Measurements from ENCODE around the gene TAOK3. TPM values are rescaled to one million over a fixed set of nuclear protein-coding genes. Genes with fewer than 3 reads are reported as not detected.
"Not testable (repeated sequence)": the region's sequence is repeated elsewhere in the genome, so short reads cannot be mapped to it uniquely, and the experiment has no call there.

The TAOK3 gene
- total RNA-seq, 3 donors from 2014 or later (not counting 1 experiment from before 2014, with no cell fraction given), result 155 to 166 (median 157) TPM

- Histone ChIP-seq H3K27ac (ENCODE audit: low read length) (no peak overlapping the region), H3K4me3 (ENCODE audit: low read length) (no peak overlapping the region), H3K4me1 (ENCODE audit: control insufficient read depth, insufficient read depth, low read length) (peaks cover 12% of the 10 kb centered on the region), H3K27me3 (ENCODE audit: control insufficient read depth, insufficient read depth, low read length) (no peaks in the 10 kb centered on the region), H3K36me3 (ENCODE audit: control insufficient read depth, insufficient read depth, low read length) (no peaks in the 10 kb centered on the region), H3K9me3 (ENCODE audit: control insufficient read depth, insufficient read depth, low read length) (no peaks in the 10 kb centered on the region)
- Mint-ChIP-seq H3K27ac (no peak overlapping the region), H3K36me3 (no peaks in the 10 kb centered on the region), H3K27me3 (ENCODE audit: low read depth in 2 of 2) (no peaks in the 10 kb centered on the region), H3K4me3 (no peak overlapping the region), H3K4me1 (peaks cover 50 to 55% of the 10 kb centered on the region in 2 donors), H3K9me3 (no peaks in the 10 kb centered on the region)
- ATAC-seq, result no peak
- intact Hi-C loops (cut with micrococcal nuclease), result no loop called here
- no peak for DNase-seq
- TF ChIP-seq CTCF (IDR thresholded peaks at IDR 0.05), result no peak
Observed at GRCh38 chr12:118310320-118310719, 62.4 kb downstream of the TAOK3 start.

- H3K4me3 ChIP-seq (ENCODE audit: low read length); H3K4me3 Mint-ChIP-seq; H3K9me3 Mint-ChIP-seq; H3K27ac ChIP-seq (ENCODE audit: low read length); H3K27me3 ChIP-seq (ENCODE audit: control insufficient read depth, insufficient read depth, low read length); H3K36me3 ChIP-seq (ENCODE audit: control insufficient read depth, insufficient read depth, low read length); H3K9me3 ChIP-seq (ENCODE audit: control insufficient read depth, insufficient read depth, low read length); H3K4me1 ChIP-seq (ENCODE audit: control insufficient read depth, insufficient read depth, low read length); H3K36me3 Mint-ChIP-seq; H3K27me3 Mint-ChIP-seq (ENCODE audit: low read depth in 2 of 2); ATAC-seq: not testable (repeated sequence)
- peaks cover 49 to 51% of the 10 kb centered on the region in 2 donors for H3K4me1 Mint-ChIP-seq
- 40% methylated on average over 4 of the region's 4 CpGs for WGBS (ENCODE audit: insufficient coverage)
- intact Hi-C loops (cut with micrococcal nuclease), result loop anchor here (5.0 kb wide), 1 partner anchor 49 kb away; no protein-coding TSS in a partner anchor
- peak in 1 of 2 donors; percentile 7 for DNase-seq
- H3K27ac Mint-ChIP-seq, result peak overlapping the region; percentile 48 to 83
Observed at GRCh38 chr12:118308006-118308405, 64.7 kb downstream of the TAOK3 start.

- Histone ChIP-seq H3K9me3 (ENCODE audit: control insufficient read depth, insufficient read depth, low read length) (no peaks in the 10 kb centered on the region), H3K27me3 (ENCODE audit: control insufficient read depth, insufficient read depth, low read length) (no peaks in the 10 kb centered on the region), H3K4me1 (ENCODE audit: control insufficient read depth, insufficient read depth, low read length) (peaks cover 8% of the 10 kb centered on the region), H3K27ac (ENCODE audit: low read length) (peak overlapping the region; percentile 31), H3K36me3 (ENCODE audit: control insufficient read depth, insufficient read depth, low read length) (no peaks in the 10 kb centered on the region), H3K4me3 (ENCODE audit: low read length) (no peak overlapping the region)
- WGBS (ENCODE audit: insufficient coverage), result 28% methylated on average over 8 of the region's 8 CpGs
- TF ChIP-seq CTCF (IDR thresholded peaks at IDR 0.05), result no peak
- Mint-ChIP-seq H3K36me3 (no peaks in the 10 kb centered on the region), H3K27me3 (ENCODE audit: low read depth in 2 of 2) (no peaks in the 10 kb centered on the region), H3K4me3 (peak overlapping the region; percentile 63), H3K9me3 (no peaks in the 10 kb centered on the region), H3K4me1 (peaks cover 50 to 52% of the 10 kb centered on the region in 2 donors), H3K27ac (peak overlapping the region; percentile 48 to 83)
- ATAC-seq (peak; percentile 58 to 80 (median 68)), DNase-seq (peak in 1 of 2 donors; percentile 4)
- intact Hi-C loops (cut with micrococcal nuclease), result loop anchor here (5.0 kb wide), 1 partner anchor 50 kb away; no protein-coding TSS in a partner anchor
Observed at GRCh38 chr12:118307069-118307954, 65.4 kb downstream of the TAOK3 start.

GRCh38 chr12:118304093-118304492 is 68.6 kb downstream of the TAOK3 start:
- Histone ChIP-seq H3K9me3 (ENCODE audit: control insufficient read depth, insufficient read depth, low read length) (no peaks in the 10 kb centered on the region), H3K4me1 (ENCODE audit: control insufficient read depth, insufficient read depth, low read length) (peaks cover 11% of the 10 kb centered on the region), H3K27me3 (ENCODE audit: control insufficient read depth, insufficient read depth, low read length) (no peaks in the 10 kb centered on the region), H3K4me3 (ENCODE audit: low read length) (no peak overlapping the region), H3K36me3 (ENCODE audit: control insufficient read depth, insufficient read depth, low read length) (no peaks in the 10 kb centered on the region), H3K27ac (ENCODE audit: low read length) (no peak overlapping the region)
- peaks cover 60 to 63% of the 10 kb centered on the region in 2 donors for H3K4me1 Mint-ChIP-seq
- H3K9me3 Mint-ChIP-seq, result no peaks in the 10 kb centered on the region
- no peak overlapping the region for H3K4me3 Mint-ChIP-seq
- no peak for TF ChIP-seq CTCF (IDR thresholded peaks at IDR 0.05)
- WGBS (ENCODE audit: insufficient coverage), result 70% methylated on average over 4 of the region's 4 CpGs
- H3K36me3 Mint-ChIP-seq, result no peaks in the 10 kb centered on the region
- no peaks in the 10 kb centered on the region for H3K27me3 Mint-ChIP-seq (ENCODE audit: low read depth in 2 of 2)
- DNase-seq (no peak), ATAC-seq (no peak)
- intact Hi-C loops (cut with micrococcal nuclease), result no loop called here
- H3K27ac Mint-ChIP-seq, result peak overlapping the region; percentile 54 to 73

Data from natural killer cell (primary cell).